ENCODE data around the gene CAST.

The CAST gene

DNA sequence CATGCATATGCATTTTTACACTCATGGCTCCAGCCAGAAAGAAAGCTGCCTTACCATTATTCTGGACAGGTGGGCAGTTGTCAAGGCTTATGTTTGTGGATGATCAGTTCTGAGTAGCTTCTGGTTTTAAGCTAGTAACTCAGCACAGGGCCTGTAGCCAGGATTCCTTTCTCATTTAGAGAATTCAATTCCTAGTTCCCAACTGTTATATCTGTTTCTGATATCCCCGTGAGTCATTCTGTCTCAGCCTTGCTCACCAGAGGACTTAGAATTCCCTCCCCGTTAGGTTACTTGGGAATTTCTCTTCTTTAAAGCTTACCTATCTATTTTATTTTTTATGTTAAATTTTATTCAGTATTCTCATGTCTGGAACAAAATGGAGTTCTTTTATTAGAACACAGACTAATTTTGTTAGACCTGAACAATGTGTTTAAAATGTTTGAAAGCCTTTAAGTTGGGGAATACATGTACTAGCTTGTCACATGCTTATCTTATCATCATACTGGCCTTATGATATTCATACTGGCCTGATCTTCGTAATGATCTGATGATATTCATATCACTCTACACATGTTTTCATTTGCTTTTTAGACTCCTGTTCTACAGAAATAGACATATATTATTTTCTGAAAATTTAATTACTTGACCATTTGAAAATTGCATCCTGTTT, 47.1 kb downstream of the CAST start:
- in situ Hi-C loops (cut with MboI; ENCODE audit: low sequenced_read_pairs) = no loop called here

DNA sequence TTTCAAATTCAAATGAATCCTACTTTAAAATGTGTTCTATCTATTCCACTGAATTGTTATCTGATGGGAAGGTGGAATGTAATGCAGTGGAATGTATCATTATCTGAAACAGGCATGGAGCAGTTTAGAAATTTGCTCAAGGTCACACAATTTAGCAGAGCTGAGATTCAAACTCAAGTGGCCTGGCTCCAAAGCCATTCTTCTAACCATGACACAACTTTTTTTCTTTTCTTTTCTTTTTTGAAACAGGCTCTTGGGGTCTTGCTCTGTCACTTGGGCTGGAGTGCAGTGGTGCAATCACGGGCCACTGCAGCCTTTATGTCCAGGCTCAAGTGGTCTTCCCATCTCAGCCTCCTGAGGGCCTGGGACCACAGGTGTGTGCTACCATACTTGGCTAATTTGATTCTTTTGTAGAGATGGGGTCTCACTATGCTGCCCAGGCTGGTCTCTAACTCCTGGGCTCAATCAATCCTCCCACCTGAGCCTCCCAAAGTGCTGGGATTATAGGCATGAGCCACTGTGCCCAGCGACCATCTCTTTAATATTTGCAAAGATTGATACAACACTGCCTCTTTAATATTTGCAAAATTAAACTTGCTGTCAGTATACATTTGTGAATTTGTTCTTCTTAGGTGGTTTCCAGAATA, 50.0 kb downstream of the CAST start:
- in situ Hi-C loops (cut with MboI; ENCODE audit: low sequenced_read_pairs) = no loop called here

DNA sequence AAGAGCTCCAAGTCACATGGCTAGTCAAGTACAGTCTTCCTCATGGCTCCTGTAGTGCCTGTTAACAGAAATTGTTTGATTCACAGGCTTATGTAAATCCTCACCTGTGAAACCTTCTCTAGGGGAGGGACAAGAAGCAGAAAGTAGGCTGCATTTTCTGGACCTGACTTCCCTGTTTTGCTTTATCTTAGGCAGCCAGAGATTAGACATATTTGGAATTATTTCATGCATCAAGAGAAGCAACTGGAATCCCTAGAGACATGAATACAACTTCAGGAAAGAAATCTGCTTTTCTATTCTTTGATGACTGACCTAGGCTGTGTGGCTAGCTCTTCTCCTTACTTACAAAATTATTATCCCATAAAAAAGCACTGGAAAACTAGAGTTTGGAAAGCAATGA, 52.3 kb downstream of the CAST start:
- in situ Hi-C loops (cut with MboI; ENCODE audit: low sequenced_read_pairs) = no loop called here

DNA sequence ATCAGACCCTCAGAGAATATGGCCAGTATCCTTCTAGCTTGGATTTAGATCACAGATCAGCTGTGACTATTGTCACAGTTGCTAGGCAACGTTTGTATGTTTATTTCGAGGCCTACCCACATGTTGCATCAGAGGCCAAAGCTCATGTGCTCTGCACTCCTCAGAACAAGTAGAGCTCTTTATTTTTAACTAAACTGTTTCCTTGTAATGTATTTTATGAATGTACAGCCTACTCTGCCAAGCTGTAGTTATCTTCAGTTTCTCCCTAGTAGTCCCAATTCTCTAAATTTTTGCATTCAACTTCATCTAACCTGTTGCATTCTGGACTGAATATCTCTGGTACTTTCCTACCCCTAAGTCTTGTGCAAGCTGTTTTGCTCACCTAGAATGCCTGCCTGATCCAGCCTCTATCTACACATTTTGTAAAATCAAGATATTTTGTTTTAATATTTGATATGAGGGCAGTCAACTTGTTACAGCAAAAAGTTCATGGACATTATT, 52.8 kb downstream of the CAST start:
- in situ Hi-C loops (cut with MboI; ENCODE audit: low sequenced_read_pairs) = no loop called here

DNA sequence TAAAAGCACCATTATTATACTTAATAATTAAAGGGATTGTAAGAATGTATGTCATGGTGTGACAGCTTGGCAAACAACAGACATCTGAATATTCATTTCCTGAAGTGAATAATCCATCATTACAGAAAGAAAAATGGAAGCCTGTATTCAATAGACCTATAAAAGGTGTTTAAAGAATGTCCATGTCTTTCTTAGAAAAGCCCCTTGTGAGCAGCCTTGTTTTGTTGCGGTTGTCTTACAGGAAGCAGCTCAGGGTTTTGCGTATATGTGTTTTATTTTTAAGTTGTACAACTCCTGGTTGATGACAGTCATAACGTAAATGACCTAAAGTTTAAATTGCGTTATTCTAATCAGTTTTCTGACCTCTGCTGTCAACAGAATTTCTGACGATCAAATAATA, 53.8 kb downstream of the CAST start:
- in situ Hi-C loops (cut with MboI; ENCODE audit: low sequenced_read_pairs) = no loop called here

GRCh38 chr5:96716716-96717115, 54.5 kb downstream of the CAST start:
- in situ Hi-C loops (cut with MboI; ENCODE audit: low sequenced_read_pairs) = no loop called here

GRCh38 chr5:96717874-96718273, 55.7 kb downstream of the CAST start:
- in situ Hi-C loops (cut with MboI; ENCODE audit: low sequenced_read_pairs) = no loop called here

DNA sequence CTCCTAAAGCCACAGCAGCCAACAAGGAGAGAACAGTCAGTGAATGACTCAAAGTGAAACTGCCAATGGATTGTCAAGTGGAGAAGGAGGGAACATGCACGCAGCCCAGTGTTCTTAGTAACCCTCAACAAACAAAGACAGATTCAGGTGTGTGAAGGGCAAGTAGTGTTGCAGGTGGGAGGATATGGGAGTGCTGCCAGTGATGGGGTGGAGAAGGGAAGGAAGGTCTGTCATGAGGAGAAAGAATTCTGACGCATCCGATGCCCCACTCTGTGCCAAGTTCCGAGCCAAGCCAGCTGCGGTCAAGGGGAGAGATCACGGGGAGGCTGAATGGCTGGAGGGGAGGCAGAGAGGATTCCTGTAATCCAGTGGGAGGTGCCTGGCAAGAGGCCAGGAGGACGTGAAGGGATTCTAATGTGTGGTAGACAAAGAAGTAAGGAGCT, 56.5 kb downstream of the CAST start:
- in situ Hi-C loops (cut with MboI; ENCODE audit: low sequenced_read_pairs) = no loop called here

DNA sequence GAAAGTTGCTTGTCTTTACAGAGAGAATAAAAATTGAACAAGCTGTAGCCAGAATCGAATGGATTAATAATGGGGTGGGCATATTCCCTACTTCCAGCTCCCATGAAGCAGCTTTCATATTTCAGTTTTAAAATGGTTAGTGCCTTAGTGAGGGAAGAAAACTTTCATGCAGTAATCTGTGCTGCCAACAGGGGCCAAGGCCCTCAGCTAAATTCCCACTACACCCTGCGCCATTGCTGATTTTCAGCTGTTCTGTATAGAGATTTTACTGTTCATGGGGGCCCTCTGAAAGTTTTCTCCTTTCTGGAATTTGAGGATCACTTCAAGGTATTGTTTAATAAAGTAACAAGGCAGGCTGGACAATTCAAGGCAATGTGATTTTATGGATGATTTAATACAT, 58.2 kb downstream of the CAST start:
- in situ Hi-C loops (cut with MboI; ENCODE audit: low sequenced_read_pairs) = no loop called here

DNA sequence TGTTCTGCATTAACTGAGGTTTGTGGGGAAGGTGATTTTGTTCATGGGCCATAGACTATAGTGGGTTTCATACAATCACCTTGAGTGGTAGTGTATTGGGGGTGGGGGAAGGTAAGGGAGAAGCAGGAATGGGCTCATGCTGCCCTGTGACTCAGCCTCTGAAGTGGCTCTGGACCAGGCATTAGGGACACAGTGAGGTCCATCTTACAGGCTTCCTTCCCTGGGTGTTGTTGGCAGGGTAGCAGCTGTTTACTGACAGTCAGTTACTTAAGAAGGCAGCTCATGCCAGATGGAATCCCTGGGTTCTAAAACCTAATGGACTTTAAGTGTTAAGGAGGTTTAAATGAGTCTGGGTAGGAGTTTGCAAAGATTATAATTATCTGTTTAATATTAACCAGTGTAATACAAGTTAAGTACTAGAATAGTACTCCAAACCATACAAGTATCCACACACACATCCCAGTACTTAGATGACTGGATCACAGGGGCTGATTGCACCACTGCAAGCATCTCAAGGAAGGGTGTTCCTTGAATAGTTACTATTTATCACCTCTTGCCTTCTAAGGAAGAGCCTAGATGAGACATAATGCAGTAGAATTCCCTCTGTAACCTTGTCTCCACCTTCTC, 59.3 kb downstream of the CAST start:
- in situ Hi-C loops (cut with MboI; ENCODE audit: low sequenced_read_pairs) = no loop called here

GRCh38 chr5:96725257-96725656, 63.1 kb downstream of the CAST start:
- in situ Hi-C loops (cut with MboI; ENCODE audit: low sequenced_read_pairs) = no loop called here

DNA sequence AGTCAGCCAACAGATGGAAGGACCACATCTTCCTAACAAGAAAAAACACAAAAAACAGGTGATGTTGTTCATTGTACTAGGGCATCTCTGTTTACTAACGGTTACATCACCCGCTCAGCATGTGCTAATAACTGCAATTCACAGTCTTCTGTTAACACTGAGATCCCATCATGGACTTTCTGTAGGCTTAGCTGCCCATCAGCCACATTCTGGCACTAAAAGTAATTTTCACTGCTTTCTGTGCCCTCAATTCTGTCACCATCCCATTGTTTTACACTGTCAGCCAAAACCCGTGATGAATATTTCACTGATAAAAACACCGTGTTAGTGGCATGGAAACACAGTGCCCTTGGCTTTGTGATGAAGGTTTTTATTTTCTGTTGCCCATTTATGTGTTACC, 64.6 kb downstream of the CAST start:
- in situ Hi-C loops (cut with MboI; ENCODE audit: low sequenced_read_pairs) = no loop called here

GRCh38 chr5:96729156-96729555, 67.0 kb downstream of the CAST start:
- in situ Hi-C loops (cut with MboI; ENCODE audit: low sequenced_read_pairs) = no loop called here

DNA sequence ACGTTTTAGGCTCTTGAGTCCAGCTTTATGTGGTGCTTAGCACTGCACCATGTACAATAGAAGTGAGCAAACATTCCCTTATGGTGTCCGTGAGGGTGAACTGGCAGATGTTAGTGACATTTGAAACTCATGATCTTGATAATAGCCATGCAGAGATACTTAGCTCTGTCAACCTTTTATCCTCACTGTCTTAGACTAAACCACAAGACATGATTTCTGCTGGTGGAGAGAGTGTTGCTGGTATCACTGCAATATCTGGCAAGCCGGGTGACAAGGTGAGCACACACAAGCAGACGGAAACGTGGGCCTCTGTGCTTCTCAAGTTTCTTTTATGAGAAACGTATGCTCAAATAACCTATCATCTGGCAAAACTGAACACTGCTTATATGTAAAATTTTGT, 68.4 kb downstream of the CAST start:
- in situ Hi-C loops (cut with MboI; ENCODE audit: low sequenced_read_pairs) = no loop called here

DNA sequence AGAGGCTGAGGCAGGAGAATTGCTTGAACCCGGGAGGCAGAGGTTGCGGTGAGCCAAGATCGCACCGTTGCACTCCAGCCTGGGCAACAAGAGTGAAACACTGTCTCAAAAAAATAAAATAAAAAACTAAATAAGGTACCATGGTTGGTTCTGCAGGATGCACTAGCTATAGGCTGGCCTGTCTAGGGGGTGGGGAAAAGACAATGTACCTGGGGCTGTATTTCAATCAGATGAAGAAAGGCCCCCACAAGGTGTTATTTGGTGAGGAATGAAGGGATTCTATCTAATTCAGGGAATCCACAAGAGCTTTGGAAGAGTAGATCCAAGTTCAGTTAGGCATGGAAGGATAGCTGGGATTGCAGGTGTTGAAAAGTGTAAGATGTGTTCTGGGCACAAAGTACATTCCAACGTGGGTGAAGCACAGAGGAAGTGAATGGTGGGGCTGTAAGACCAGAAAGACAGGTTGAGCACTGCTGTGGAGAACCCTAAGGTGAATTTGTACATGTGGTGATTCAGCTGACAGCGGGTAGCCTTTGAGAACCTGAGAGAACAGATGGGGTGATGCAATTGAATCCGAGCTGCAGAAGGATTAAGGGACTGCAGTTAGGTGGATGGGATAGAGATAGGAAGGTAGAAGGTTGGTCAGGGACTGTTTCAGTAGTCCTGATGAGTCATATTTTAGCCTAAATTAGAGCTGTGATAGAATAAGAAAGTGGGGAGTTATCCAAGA, 71.8 kb downstream of the CAST start:
- in situ Hi-C loops (cut with MboI; ENCODE audit: low sequenced_read_pairs) = no loop called here

GRCh38 chr5:96734871-96735325, 72.7 kb downstream of the CAST start:
- in situ Hi-C loops (cut with MboI; ENCODE audit: low sequenced_read_pairs) = no loop called here

DNA sequence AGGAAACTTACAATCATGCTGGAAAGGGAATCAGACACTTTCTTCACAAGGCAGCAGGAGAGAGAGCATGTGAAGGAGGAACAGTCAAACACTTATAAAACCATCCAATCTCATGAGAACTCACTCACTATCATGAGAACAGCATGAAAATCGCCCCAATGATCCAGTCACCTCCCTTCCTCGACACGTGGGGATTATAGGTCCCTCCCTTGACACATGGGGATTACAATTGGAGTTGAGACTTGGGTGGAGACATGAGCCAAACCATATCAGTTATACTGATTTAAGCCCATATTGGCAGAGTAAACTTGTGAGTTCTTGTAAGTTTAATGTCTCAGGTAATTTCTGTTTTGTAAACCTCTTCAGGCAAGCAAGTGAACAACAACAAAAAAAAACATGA, 74.8 kb downstream of the CAST start:
- in situ Hi-C loops (cut with MboI; ENCODE audit: low sequenced_read_pairs) = no loop called here

DNA sequence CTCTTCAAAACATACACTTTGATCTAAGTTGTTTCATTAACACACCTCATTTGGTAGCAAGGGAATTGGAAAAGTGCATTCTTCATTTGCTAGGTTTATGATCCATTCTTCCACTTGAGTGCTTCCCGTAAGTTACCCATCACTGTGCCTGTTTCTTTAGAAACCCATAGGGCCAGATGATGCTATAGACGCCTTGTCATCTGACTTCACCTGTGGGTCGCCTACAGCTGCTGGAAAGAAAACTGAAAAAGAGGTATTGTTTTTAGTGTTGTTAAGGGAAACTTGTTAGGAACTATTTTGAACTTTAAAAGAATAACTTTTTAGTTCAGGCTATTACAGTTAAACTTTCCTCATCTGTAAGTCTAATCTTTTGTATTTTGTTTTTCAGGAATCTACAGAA, 78.9 kb downstream of the CAST start:
- in situ Hi-C loops (cut with MboI; ENCODE audit: low sequenced_read_pairs) = loop anchor here (10.0 kb wide), 1 partner anchor 424 kb away; no protein-coding TSS in a partner anchor

DNA sequence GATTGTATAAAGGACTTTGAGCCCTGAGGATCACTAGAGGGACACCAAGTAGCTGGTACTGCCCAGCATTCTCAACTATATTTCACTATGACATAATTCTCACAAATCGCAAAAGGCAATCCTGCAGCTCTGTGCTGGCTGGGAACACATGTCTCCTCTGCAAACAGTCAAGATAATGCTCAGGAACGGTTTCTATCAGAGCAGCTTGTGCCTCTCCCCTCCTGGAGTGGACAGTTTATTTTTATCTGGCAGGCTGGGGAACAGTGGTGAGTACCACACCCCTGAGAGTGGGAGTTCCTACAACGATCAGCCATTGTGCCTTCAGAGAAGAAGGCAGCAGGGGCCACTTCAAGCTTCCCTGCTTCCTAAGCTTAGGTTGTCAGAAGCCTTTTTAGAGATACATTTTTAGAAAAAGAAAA, 79.7 kb downstream of the CAST start:
- in situ Hi-C loops (cut with MboI; ENCODE audit: low sequenced_read_pairs) = loop anchor here (10.0 kb wide), 1 partner anchor 423 kb away; no protein-coding TSS in a partner anchor

DNA sequence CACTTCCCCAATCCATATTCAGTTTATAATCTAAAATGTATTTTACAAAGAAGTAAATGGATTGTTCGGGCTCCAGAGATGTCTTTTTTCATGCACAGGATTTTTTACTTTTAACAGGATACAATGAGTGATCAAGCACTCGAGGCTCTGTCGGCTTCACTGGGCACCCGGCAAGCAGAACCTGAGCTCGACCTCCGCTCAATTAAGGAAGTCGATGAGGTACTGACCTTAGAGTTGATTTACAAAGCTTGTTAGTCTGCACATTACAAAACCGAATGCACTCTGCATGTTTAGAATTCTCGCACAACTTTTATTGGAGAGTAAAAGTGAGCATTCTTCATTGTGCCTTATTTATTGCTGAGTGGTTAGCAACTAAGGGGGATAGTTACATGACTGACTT, 80.4 kb downstream of the CAST start:
- in situ Hi-C loops (cut with MboI; ENCODE audit: low sequenced_read_pairs) = loop anchor here (10.0 kb wide), 1 partner anchor 422 kb away; no protein-coding TSS in a partner anchor

All from HL-60/S4 treated with phorbol 12-myristate 13-acetate at 8.2 ng/mL for 4 days and 3 days (cell line).